Measurements from ENCODE around the gene MACC1. TPM values are rescaled to one million over a fixed set of nuclear protein-coding genes. Genes with fewer than 3 reads are reported as not detected.

The MACC1 gene
- total RNA-seq, 2 donors from 2014 or later, result 0.14 to 0.56 TPM

DNA sequence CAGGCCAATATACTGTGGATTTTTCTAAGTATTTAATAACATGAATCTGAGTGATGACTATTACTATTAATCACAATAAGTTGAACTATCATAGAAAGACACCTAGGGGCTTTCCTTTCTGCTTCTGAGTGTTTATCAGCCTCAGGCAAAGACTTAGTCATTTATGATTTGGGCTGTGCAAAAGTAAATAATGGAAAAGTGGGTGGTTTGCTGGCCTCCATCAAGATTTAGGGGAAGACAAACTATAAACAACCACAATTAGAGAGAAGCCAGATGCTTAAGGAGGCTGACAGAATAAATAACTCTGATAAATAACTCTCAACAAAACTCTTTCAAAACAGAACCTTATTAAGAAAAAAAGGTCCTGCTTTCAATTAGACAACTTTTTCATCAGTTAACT lies 64.7 kb downstream of the MACC1 start:
- H3K36me3 ChIP-seq, result no peaks in the 10 kb centered on the region
- no peak overlapping the region for H3K27ac ChIP-seq
- TF ChIP-seq, protein P1, sequence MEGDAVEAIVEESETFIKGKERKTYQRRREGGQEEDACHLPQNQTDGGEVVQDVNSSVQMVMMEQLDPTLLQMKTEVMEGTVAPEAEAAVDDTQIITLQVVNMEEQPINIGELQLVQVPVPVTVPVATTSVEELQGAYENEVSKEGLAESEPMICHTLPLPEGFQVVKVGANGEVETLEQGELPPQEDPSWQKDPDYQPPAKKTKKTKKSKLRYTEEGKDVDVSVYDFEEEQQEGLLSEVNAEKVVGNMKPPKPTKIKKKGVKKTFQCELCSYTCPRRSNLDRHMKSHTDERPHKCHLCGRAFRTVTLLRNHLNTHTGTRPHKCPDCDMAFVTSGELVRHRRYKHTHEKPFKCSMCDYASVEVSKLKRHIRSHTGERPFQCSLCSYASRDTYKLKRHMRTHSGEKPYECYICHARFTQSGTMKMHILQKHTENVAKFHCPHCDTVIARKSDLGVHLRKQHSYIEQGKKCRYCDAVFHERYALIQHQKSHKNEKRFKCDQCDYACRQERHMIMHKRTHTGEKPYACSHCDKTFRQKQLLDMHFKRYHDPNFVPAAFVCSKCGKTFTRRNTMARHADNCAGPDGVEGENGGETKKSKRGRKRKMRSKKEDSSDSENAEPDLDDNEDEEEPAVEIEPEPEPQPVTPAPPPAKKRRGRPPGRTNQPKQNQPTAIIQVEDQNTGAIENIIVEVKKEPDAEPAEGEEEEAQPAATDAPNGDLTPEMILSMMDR (IDR thresholded peaks at IDR 0.05), result no peak
- no peaks in the 10 kb centered on the region for H3K4me1 ChIP-seq (ENCODE audit: control insufficient read depth in 1 of 2, low read depth in 2 of 2)
- no peaks in the 10 kb centered on the region for H3K27me3 ChIP-seq (replicated peaks; ENCODE audit: insufficient read depth)
- ATAC-seq (ENCODE audit: insufficient number of reproducible peaks, low FRiP score, low read depth) (no peak), DNase-seq (ENCODE audit: low spot score) (no peak)
- no peaks in the 10 kb centered on the region for H3K9me3 ChIP-seq
- H3K4me3 ChIP-seq, result no peak overlapping the region

GRCh38 chr7:20151708-20152456 lies 65.3 kb downstream of the MACC1 start:
- Histone ChIP-seq H3K4me3 (no peak overlapping the region), H3K36me3 (no peaks in the 10 kb centered on the region), H3K9me3 (no peaks in the 10 kb centered on the region), H3K27ac (no peak overlapping the region), H3K4me1 (ENCODE audit: control insufficient read depth in 1 of 2, low read depth in 2 of 2) (no peaks in the 10 kb centered on the region), H3K27me3 (replicated peaks; ENCODE audit: insufficient read depth) (no peaks in the 10 kb centered on the region)
- TF ChIP-seq, protein P1 (IDR thresholded peaks at IDR 0.05), result no peak
- ATAC-seq (ENCODE audit: insufficient number of reproducible peaks, low FRiP score, low read depth), result no peak
- DNase-seq (ENCODE audit: low spot score), result no peak

DNA sequence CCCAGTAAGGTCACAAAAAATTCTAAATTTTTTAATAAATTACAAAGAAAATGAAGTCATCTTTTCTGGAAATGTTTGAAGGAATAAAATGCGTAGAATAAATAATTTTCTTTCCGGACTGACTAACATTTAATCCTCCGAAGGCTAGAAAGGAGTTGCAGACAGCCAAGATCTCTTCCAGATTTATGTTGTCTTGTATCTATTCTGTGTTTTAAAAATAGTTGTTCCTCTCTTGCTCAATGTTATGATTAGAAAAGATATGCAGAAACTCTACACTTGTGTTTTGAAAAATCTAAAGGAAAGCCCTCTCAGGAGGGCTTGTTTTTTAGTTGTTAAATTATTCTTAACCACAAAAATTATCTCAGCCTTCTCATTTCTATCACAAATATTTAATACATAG lies 70.7 kb downstream of the MACC1 start:
- H3K27ac ChIP-seq, result no peak overlapping the region
- DNase-seq (ENCODE audit: low spot score), result no peak

GRCh38 chr7:20144801-20145200 lies 72.4 kb downstream of the MACC1 start:
- Histone ChIP-seq H3K4me3 (no peak overlapping the region), H3K27ac (no peak overlapping the region), H3K9me3 (no peaks in the 10 kb centered on the region), H3K27me3 (replicated peaks; ENCODE audit: insufficient read depth) (no peaks in the 10 kb centered on the region), H3K36me3 (no peaks in the 10 kb centered on the region), H3K4me1 (ENCODE audit: control insufficient read depth in 1 of 2, low read depth in 2 of 2) (no peaks in the 10 kb centered on the region)
- no peak for DNase-seq (ENCODE audit: low spot score)
- TF ChIP-seq, protein P1 (IDR thresholded peaks at IDR 0.05), result no peak
- no peak for ATAC-seq (ENCODE audit: insufficient number of reproducible peaks, low FRiP score, low read depth)

More for the DNA sequence above, 70.7 kb downstream of the MACC1 start:
- ATAC-seq (ENCODE audit: insufficient number of reproducible peaks, low FRiP score, low read depth), result no peak
- Histone ChIP-seq H3K9me3 (no peaks in the 10 kb centered on the region), H3K4me1 (ENCODE audit: control insufficient read depth in 1 of 2, low read depth in 2 of 2) (no peaks in the 10 kb centered on the region), H3K4me3 (no peak overlapping the region), H3K27me3 (replicated peaks; ENCODE audit: insufficient read depth) (no peaks in the 10 kb centered on the region), H3K36me3 (no peaks in the 10 kb centered on the region)
- TF ChIP-seq, protein P1 (IDR thresholded peaks at IDR 0.05), result no peak

GRCh38 chr7:20141666-20142065 lies 75.5 kb downstream of the MACC1 start:
- H3K4me3 ChIP-seq, result no peak overlapping the region
- ATAC-seq (ENCODE audit: insufficient number of reproducible peaks, low FRiP score, low read depth) (no peak), DNase-seq (ENCODE audit: low spot score) (no peak)
- no peaks in the 10 kb centered on the region for H3K36me3 ChIP-seq
- no peaks in the 10 kb centered on the region for H3K9me3 ChIP-seq
- TF ChIP-seq, protein P1 (IDR thresholded peaks at IDR 0.05), result no peak
- no peaks in the 10 kb centered on the region for H3K4me1 ChIP-seq (ENCODE audit: control insufficient read depth in 1 of 2, low read depth in 2 of 2)
- H3K27me3 ChIP-seq (replicated peaks; ENCODE audit: insufficient read depth), result no peaks in the 10 kb centered on the region
- H3K27ac ChIP-seq, result no peak overlapping the region
